Mucosa of descending colon (tissue), 3 donors: ENCODE results near the gene EXOC6B. TPM values are rescaled to one million over a fixed set of nuclear protein-coding genes. Genes with fewer than 3 reads are reported as not detected.

Experiments
- ATAC-seq: fragments of 200-7000 bp; cut with Tn5 transposase; one replicate; pipeline ENCODE4 v1.9.1; 2020; ENCODE audit warnings: mild to moderate bottlenecking, moderate library complexity
- DNase-seq, 3 donors: peaks; one replicate each; pipeline ENCODE4 v3.0.0-alpha.2; 2020
- H3K36me3 ChIP-seq: fragments of 200-600 bp; one replicate; pipeline ENCODE4 v1.8.0; 2021; ENCODE audit warnings: low read depth, mild to moderate bottlenecking
- H3K4me1 ChIP-seq: fragments of 200-600 bp; one replicate; pipeline ENCODE4 v1.8.0; 2021; ENCODE audit warnings: low read depth, mild to moderate bottlenecking
- H3K4me3 ChIP-seq: fragments of 200-600 bp; one replicate; pipeline ENCODE4 v1.8.0; 2021; ENCODE audit warnings: mild to moderate bottlenecking
- H3K9me3 ChIP-seq: fragments of 200-600 bp; one replicate; pipeline ENCODE4 v1.8.0; 2021; ENCODE audit warnings: mild to moderate bottlenecking
- CTCF ChIP-seq: fragments of 200-600 bp; IDR thresholded peaks from one replicate; pipeline ENCODE4 v1.8.0; 2022; ENCODE audit warnings: antibody characterized with exemption, mild to moderate bottlenecking
- intact Hi-C, 2 donors: fragments of 100-400 bp; cut with DNase I in 1 of 2; cut with micrococcal nuclease in 1 of 2; formaldehyde crosslinking; loops; one replicate each; pipeline versions ENCODE4 v1.11.0 to v1.11.1; 2022; cut with DNase I, micrococcal nuclease
- total RNA-seq, 3 donors: library from RNA; stranded (reverse); fragmentation: NEBNext Ultra II Directional in 2 of 3; extraction: Animal tissue kit (Norgen Biotek cat#: 25700) in 2 of 3; gene quantifications; one replicate each; pipeline versions ENCODE4 v1.2.1 to v1.2.4, GENCODE V29; 2021 to 2023
- donor health status: DM: no; HTN: no; CAD: no; lungs with moderate emphysema.
- donor health status: DM: no; HTN: no; CAD: no.
- donor health status: DM: no; HTN: yes; CAD: no.

The EXOC6B gene
- total RNA-seq, 3 donors from 2014 or later, result 19.4 to 52.4 (median 28.8) TPM

DNA sequence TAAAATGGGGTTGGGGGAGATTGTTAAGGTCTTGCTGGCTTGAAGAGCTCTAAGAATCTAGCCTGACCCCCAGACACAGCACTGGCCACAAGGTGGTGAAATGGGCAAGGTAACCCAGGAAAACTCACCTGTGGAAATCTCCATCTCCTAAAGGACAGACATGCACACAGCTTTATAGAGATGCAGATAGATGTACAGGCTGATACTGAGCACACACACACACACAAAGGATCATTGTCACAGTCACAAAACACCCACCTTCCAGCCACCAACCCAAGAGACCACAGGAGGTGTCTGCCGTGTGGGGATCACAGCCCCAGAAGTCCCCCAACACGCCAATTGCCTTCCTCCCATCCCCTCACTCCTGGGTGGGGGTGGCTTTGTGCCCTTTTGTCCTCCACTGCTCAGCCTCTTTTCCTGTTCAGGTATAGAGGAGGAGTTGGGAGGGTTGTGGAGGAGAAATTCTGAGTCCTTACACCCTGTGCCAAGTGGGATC, 674.9 kb downstream of the EXOC6B start:
- ATAC-seq (peak; percentile 8), DNase-seq (peak in 1 of 3 donors; percentile 9)
- Histone ChIP-seq H3K4me1 (peaks cover 37% of the 10 kb centered on the region), H3K4me3 (no peak overlapping the region), H3K9me3 (no peaks in the 10 kb centered on the region), H3K36me3 (no peaks in the 10 kb centered on the region)
- TF ChIP-seq CTCF, result no peak
- intact Hi-C loops, result loop anchor here (5.0 to 10.0 kb wide), 3 partner anchors 224 to 606 kb away; no protein-coding TSS in a partner anchor

- ATAC-seq, result peak; percentile 92
- Histone ChIP-seq H3K4me3 (no peak overlapping the region), H3K9me3 (no peaks in the 10 kb centered on the region), H3K36me3 (no peaks in the 10 kb centered on the region), H3K4me1 (peaks cover 42% of the 10 kb centered on the region)
- TF ChIP-seq CTCF, result peak; percentile 77
- DNase-seq, result peak; percentile 64 to 88 (median 78)
- intact Hi-C loops, result loop anchor here (5.0 to 10.0 kb wide), 3 partner anchors 223 to 606 kb away; no protein-coding TSS in a partner anchor
These were observed 675.5 kb downstream of the EXOC6B start for GRCh38 chr2:72150157-72150860.

DNA sequence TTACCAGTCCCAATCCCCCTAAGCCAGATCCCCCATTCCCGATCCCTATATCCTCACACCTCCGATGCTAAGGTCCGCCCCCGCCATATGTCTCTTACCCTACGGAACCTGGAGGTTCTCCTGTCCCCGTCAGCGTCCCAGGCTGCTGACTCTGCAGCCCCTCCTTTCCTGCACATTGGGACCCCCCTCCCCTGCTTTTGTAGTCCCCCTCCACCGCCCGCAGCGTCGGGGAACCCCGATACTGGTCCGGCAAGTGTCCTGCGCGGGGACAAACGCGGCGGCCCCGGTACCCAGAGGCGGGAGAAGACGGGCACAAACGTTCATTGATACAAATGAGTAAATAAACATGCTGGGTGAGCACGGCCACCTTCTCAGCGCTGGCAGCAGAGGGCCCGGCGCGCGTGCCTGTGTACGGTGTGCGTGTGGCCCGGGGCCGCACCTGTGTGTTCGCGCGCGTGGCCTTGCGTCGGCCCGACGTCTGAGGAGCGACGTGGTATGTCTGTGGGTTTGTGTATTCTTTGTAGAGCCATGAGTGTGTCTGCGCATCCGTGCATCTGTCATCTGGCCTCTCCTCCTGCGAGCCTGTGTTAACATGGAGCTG, 676.2 kb downstream of the EXOC6B start:
- DNase-seq (peak; percentile 38 to 60 (median 49)), ATAC-seq (peak; percentile 49)
- TF ChIP-seq CTCF, result no peak
- H3K4me3 ChIP-seq, result no peak overlapping the region
- intact Hi-C loops, result loop anchor here (5.0 to 10.0 kb wide), 3 partner anchors 222 to 605 kb away; no protein-coding TSS in a partner anchor
- no peaks in the 10 kb centered on the region for H3K9me3 ChIP-seq
- peaks cover 48% of the 10 kb centered on the region for H3K4me1 ChIP-seq
- H3K36me3 ChIP-seq, result no peaks in the 10 kb centered on the region

GRCh38 chr2:72148837-72149555, 676.8 kb downstream of the EXOC6B start:
- intact Hi-C loops, result no loop called here
- no peak for TF ChIP-seq CTCF
- Histone ChIP-seq H3K4me3 (no peak overlapping the region), H3K36me3 (no peaks in the 10 kb centered on the region), H3K4me1 (peaks cover 55% of the 10 kb centered on the region), H3K9me3 (no peaks in the 10 kb centered on the region)
- ATAC-seq (peak; percentile 46), DNase-seq (peak; percentile 54 to 70 (median 63))

GRCh38 chr2:72148003-72148836, 677.6 kb downstream of the EXOC6B start:
- DNase-seq (peak in 1 of 3 donors; percentile 28), ATAC-seq (no peak)
- H3K4me3 ChIP-seq, result no peak overlapping the region
- H3K9me3 ChIP-seq, result no peaks in the 10 kb centered on the region
- no peaks in the 10 kb centered on the region for H3K36me3 ChIP-seq
- peaks cover 62% of the 10 kb centered on the region for H3K4me1 ChIP-seq
- no peak for TF ChIP-seq CTCF
- intact Hi-C loops, result no loop called here
